HG03571 (cell line): ENCODE measurements around the gene COL11A2.

Source experiments
- ATAC-seq: cut with Tn5 transposase; IDR thresholded peaks from one replicate; pipeline ENCODE4 v1.9.1; 2021; ENCODE audit not compliant: unreplicated experiment

COL11A2 gene

DNA sequence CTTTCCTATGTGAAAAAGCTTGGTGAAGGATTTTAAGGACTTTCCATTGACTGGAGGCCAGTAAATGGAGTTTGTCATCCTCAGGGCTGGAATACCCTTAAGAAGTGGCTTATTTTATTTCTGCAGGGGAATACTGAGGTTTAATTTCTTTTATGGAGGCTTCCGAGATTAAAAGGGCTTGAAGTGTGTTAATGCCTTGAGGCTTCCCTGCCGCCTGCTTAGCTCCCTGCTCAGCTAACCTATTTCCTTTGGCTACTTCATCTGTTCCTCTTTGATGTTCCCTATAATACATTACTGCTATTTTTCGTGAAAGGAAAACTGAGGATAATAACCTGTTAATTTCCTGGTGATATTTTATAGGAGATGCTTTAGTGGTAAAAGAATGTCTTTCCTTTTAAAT lies 72.3 kb downstream of the COL11A2 start:
- no peak for ATAC-seq

DNA sequence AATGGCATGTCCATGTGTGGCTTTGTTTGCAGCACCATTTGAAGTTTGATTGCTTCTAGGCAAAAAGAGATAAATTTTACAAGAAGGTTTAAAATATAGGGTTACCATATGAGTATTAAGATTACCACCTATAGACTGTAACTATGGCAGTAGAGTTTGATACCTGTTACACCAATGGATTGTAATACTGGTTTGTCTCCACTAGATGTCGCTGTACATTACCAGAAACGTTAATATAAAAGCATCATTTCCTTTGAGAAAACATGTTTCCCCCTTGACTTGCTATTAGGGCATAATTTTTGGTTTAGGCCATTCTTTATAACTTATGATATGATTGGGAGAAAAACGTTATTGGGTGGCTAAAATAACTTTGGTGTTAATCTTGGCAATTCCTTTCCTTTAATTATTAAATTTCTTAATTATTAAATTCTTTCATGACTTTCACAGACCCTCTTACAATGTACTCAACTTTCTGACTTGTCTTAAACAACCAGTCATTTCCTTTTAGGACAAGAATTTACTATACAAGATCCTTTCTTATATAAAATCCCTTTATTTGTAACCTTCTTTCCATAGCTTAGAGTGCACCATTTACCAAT lies 73.6 kb downstream of the COL11A2 start:
- no peak for ATAC-seq

GRCh38 chr6:33117811-33118277 lies 74.4 kb downstream of the COL11A2 start:
- no peak for ATAC-seq

DNA sequence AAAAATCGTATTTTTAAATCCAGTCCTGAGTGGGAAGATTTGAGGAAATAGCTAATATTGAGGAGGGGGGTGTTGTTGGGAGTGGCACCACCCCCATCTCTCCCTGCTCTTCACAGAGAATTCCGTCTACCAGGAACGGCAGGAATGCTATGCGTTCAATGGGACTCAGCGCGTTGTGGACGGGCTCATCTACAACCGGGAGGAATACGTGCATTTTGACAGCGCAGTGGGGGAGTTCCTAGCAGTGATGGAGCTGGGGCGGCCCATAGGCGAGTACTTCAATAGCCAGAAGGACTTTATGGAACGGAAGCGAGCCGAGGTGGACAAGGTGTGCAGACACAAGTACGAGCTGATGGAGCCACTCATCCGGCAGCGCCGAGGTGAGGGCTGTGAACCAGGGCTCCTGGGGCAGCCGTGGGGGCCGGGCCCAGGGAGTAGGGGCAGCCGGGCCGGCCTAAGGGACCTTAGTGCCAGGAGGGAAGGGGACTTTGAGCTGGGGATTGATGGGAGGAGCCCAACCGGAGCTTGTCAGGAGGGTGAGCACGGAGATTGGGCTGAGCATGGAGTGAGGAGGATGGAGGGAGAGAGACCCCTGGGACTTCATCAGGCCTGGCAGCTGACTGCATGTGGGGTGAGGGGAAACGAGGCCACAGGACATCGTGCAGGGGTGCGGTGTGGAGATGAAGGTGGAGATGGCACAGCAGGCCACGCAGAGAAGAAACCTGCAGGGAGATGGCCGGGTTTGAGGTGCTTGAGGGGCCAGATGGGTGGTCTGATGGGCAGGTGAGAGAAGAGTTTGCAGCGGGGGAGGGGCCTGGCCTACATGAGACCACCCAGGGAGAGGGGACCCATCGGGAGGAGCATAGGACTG lies 75.2 kb downstream of the COL11A2 start:
- ATAC-seq, result no peak

DNA sequence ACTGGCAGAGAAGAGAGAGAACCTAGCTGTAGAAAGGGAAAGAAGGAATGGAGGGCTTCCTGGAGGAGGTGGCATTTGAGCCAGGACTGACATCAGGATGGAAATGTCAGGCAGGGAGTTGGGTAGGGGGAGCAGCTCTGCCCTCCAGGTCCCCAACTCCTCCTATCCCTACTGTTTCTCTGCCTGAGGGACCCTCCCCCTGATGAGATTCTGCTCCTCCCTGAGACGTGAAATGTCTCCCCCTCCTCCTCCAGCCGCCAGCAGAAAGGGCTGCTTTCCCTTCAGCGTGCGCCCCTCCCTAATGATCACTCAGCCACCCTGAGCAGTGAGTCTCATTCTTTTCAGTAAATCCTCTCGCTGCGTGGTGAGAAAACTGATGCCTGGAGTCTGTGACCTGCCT lies 75.8 kb downstream of the COL11A2 start:
- ATAC-seq, result no peak

- no peak for ATAC-seq
Measured at GRCh38 chr6:33114406-33114805, 77.9 kb downstream of the COL11A2 start.

DNA sequence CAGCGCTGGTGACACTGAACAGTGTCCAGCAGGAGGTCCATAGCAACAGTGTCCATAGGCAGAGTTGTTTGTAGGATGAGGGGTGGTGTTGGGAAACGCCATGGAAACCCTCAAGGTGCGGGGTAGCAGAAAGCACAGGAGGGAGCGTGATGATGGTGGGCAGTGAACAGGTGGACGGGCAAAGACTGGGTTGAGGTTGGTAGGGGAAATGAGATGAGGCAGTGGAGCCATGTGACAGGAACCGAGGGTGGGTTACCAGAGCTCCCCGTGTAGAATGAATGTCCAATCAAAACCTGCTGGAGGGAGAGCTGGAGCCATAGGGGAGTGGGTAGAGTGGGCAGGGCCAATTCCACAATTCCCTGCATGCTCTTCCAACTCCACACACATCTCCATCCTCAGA lies 78.5 kb downstream of the COL11A2 start:
- no peak for ATAC-seq
